Smooth muscle cell (in vitro differentiated cells): ENCODE results near the gene MICAL3. TPM values are rescaled to one million over a fixed set of nuclear protein-coding genes. Genes with fewer than 3 reads are reported as not detected.
"Not testable (repeated sequence)": the region's sequence is repeated elsewhere in the genome, so short reads cannot be mapped to it uniquely, and the experiment has no call there.

Experiments
- DNase-seq: peaks from one replicate; lab custom pipeline; 2025; ENCODE audit not compliant: unreplicated experiment; lab: John Stamatoyannopoulos, UW
- H2AFZ ChIP-seq: fragments of 200-600 bp; sonication (generic); 2 replicates; pipeline ENCODE4 v1.6.0; 2016; ENCODE audit warnings: antibody characterized with exemption, low read depth, mild to moderate bottlenecking
- H3F3A ChIP-seq: fragments of 200-600 bp; sonication (generic); 2 replicates; pipeline ENCODE4 v1.6.0; 2017; ENCODE audit warnings: antibody characterized with exemption, low read depth
- H3K27ac ChIP-seq: fragments of 200-600 bp; sonication (generic); 2 replicates; pipeline ENCODE4 v1.5.1; 2016; ENCODE audit warnings: low read depth, mild to moderate bottlenecking
- H3K27me3 ChIP-seq: fragments of 200-600 bp; sonication (generic); 2 replicates; pipeline ENCODE4 v1.6.1; 2016; ENCODE audit warnings: low read depth, mild to moderate bottlenecking
- H3K36me3 ChIP-seq: fragments of 200-600 bp; sonication (generic); 2 replicates; pipeline ENCODE4 v1.5.1; 2016; ENCODE audit warnings: low read depth
- H3K4me1 ChIP-seq: fragments of 200-600 bp; sonication (generic); 2 replicates; pipeline ENCODE4 v1.5.1; 2016; ENCODE audit warnings: low read depth
- H3K4me2 ChIP-seq: fragments of 200-600 bp; sonication (generic); 2 replicates; pipeline ENCODE4 v1.6.0; 2016; ENCODE audit warnings: mild to moderate bottlenecking
- H3K4me3 ChIP-seq: fragments of 200-600 bp; sonication (generic); 2 replicates; pipeline ENCODE4 v1.5.1; 2016; ENCODE audit warnings: mild to moderate bottlenecking
- H3K79me2 ChIP-seq: fragments of 200-600 bp; sonication (generic); 2 replicates; pipeline ENCODE4 v1.6.0; 2016; ENCODE audit warnings: low read depth, mild to moderate bottlenecking
- H3K9ac ChIP-seq: fragments of 200-600 bp; sonication (generic); 2 replicates; pipeline ENCODE4 v1.6.0; 2016; ENCODE audit warnings: low read depth
- H3K9me3 ChIP-seq: fragments of 200-600 bp; sonication (generic); replicated peaks from 2 replicates; pipeline ENCODE4 v1.5.1; 2016; ENCODE audit warnings: low read depth
- H4K20me1 ChIP-seq: fragments of 200-600 bp; sonication (generic); 2 replicates; pipeline ENCODE4 v1.6.0; 2016; ENCODE audit warnings: low read depth
- WGBS: methylation state at CpG from one replicate; pipeline ENCODE4 v1.1.7; 2016; ENCODE audit warnings: low lambda C conversion rate; 5-methylcytosine and 5-hydroxymethylcytosine counted together
- polyA plus RNA-seq: library from polyadenylated mRNA; unstranded; fragments of >200 nt; fragmentation: Nextera tagmentation; extraction: Ambion mirVana; gene quantifications from 2 replicates; pipeline ENCODE4 v1.2.1, GENCODE V29; 2016
- total RNA-seq: library from RNA; depleted of rRNA; stranded (reverse); fragments of >200 nt; gene quantifications from 2 replicates; pipeline ENCODE4 v1.2.3, GENCODE V29; 2014
- TF ChIP-seq, protein P1 (sequence below): fragments of 200-600 bp; sonication (generic); IDR thresholded peaks from 2 replicates; pipeline ENCODE4 v1.5.1; 2017; ENCODE audit warnings: borderline replicate concordance, mild to moderate bottlenecking, antibody characterized with exemption; ENCODE audit not compliant: insufficient read depth, poor library complexity, severe bottlenecking

Gene MICAL3
- total and polyA plus RNA-seq, 2 experiments from 2014 or later: 3.1 to 28.6 TPM

DNA sequence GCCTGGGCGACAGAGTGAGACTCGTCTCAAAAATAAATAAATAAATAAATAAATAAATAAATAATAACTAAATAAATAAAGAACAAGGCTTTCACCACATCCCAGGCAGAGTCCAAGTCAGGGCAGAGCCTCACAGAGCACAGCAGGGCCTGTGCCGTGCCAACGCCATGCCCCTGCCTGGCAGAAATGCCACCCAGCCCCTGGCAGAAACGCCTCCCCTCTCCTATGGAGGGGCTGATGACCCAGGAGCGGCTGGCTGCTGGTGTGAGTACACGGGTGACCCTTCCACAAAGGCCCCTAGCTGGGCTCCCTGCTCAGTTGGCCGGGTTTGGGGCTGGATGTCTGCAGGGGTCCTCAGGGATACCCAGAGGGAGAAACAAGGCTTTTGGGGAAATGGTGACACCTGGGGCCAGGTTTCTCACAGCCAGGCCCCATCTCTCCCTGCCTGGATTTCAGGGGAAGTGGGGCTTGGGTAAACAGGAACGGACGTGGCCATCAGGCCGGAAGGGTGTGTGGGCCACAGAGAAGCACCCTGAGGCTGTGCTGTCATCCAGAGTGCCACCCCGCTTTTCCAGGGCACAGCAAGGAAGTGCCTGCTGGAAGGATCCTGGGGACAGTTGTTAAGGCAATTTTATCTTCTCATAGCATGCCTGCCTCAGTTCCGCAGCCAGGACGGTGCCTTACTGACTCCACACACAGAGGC, 255.2 kb downstream of the MICAL3 start:
- Histone ChIP-seq H2AFZ (no peak overlapping the region), H3F3A (no peaks in the 10 kb centered on the region), H3K4me3 (no peak overlapping the region), H4K20me1 (peaks cover 22% of the 10 kb centered on the region), H3K27me3 (no peaks in the 10 kb centered on the region), H3K4me2 (no peak overlapping the region), H3K9ac (no peak overlapping the region), H3K4me1 (peaks cover 8% of the 10 kb centered on the region), H3K27ac (no peak overlapping the region), H3K79me2 (peaks cover 5% of the 10 kb centered on the region), H3K9me3 (no peaks in the 10 kb centered on the region), H3K36me3 (no peaks in the 10 kb centered on the region)
- no peak for DNase-seq
- TF ChIP-seq, protein P1, sequence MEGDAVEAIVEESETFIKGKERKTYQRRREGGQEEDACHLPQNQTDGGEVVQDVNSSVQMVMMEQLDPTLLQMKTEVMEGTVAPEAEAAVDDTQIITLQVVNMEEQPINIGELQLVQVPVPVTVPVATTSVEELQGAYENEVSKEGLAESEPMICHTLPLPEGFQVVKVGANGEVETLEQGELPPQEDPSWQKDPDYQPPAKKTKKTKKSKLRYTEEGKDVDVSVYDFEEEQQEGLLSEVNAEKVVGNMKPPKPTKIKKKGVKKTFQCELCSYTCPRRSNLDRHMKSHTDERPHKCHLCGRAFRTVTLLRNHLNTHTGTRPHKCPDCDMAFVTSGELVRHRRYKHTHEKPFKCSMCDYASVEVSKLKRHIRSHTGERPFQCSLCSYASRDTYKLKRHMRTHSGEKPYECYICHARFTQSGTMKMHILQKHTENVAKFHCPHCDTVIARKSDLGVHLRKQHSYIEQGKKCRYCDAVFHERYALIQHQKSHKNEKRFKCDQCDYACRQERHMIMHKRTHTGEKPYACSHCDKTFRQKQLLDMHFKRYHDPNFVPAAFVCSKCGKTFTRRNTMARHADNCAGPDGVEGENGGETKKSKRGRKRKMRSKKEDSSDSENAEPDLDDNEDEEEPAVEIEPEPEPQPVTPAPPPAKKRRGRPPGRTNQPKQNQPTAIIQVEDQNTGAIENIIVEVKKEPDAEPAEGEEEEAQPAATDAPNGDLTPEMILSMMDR: no peak
- WGBS: 97% methylated on average over 14 of the region's 14 CpGs

GRCh38 chr22:17767233-17768065, 256.9 kb downstream of the MICAL3 start:
- Histone ChIP-seq H3K4me1 (no peaks in the 10 kb centered on the region), H3K9ac (no peak overlapping the region), H3K27ac (no peak overlapping the region), H3K9me3 (no peaks in the 10 kb centered on the region), H3K79me2 (peaks cover 5% of the 10 kb centered on the region), H3F3A (no peaks in the 10 kb centered on the region), H3K36me3 (no peaks in the 10 kb centered on the region), H2AFZ (no peak overlapping the region), H3K27me3 (no peaks in the 10 kb centered on the region), H3K4me3 (no peak overlapping the region), H4K20me1 (peaks cover 16% of the 10 kb centered on the region), H3K4me2 (no peak overlapping the region)
- WGBS: 91% methylated on average over 14 of the region's 14 CpGs
- no peak for DNase-seq
- TF ChIP-seq, protein P1: no peak

GRCh38 chr22:17764852-17765251, 259.5 kb downstream of the MICAL3 start:
- not testable (repeated sequence) for H3K27me3 ChIP-seq, DNase-seq, H3K9ac ChIP-seq, H3K27ac ChIP-seq, H4K20me1 ChIP-seq, H3K4me2 ChIP-seq, H3K36me3 ChIP-seq, H3K9me3 ChIP-seq, H3K4me1 ChIP-seq, H3K4me3 ChIP-seq, H3K79me2 ChIP-seq, H2AFZ ChIP-seq, H3F3A ChIP-seq
- WGBS: 94% methylated on average over 5 of the region's 5 CpGs

DNA sequence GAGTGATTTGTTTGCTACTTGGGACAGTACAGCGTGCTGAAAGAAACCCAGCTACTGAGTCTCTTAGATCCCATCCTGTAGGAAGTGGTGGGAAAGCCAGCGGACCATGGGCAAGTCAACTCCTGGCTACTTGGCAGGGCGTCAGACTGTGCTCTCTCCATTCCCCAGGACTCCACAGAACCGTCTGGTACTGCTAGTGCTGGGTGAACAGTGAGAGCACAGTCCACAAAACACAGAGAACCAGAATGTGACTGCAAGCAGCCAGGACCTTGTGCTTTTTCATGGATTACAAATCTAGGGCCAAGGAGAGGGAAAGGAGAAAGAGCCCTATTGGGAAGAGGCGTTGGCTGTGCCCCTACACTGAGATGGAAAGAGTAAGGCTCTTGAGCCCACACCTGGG, 260.3 kb downstream of the MICAL3 start:
- H3K79me2 ChIP-seq: peaks cover 5% of the 10 kb centered on the region
- no peaks in the 10 kb centered on the region for H3K36me3 ChIP-seq
- H3K4me1 ChIP-seq: no peaks in the 10 kb centered on the region
- H3K4me3 ChIP-seq: no peak overlapping the region
- 87% methylated on average over 5 of the region's 5 CpGs for WGBS
- no peak overlapping the region for H3K4me2 ChIP-seq
- TF ChIP-seq, protein P1: no peak
- H3F3A ChIP-seq: no peaks in the 10 kb centered on the region
- peaks cover 4% of the 10 kb centered on the region for H4K20me1 ChIP-seq
- no peak for DNase-seq
- H2AFZ ChIP-seq: no peak overlapping the region
- no peak overlapping the region for H3K27ac ChIP-seq
- H3K9ac ChIP-seq: no peak overlapping the region
- H3K27me3 ChIP-seq: no peaks in the 10 kb centered on the region
- H3K9me3 ChIP-seq: no peaks in the 10 kb centered on the region

GRCh38 chr22:17763442-17763841, 260.9 kb downstream of the MICAL3 start:
- not testable (repeated sequence) for DNase-seq, H3K36me3 ChIP-seq, H2AFZ ChIP-seq, H3K9me3 ChIP-seq, H4K20me1 ChIP-seq, H3K27me3 ChIP-seq, H3K9ac ChIP-seq, H3F3A ChIP-seq, H3K27ac ChIP-seq, H3K4me2 ChIP-seq, H3K4me1 ChIP-seq, H3K4me3 ChIP-seq, H3K79me2 ChIP-seq
- WGBS: 94% methylated on average over 10 of the region's 10 CpGs
